ENCODE data around the gene CMKLR1.

- TF ChIP-seq CTCF (conservative IDR thresholded peaks at IDR 0.05; ENCODE audit: low read depth, low read length) (no peak), EZH2 (IDR thresholded peaks at IDR 0.05; ENCODE audit: borderline replicate concordance, low read depth, low read length, poor library complexity, severe bottlenecking) (no peak)
Measured at GRCh38 chr12:108382437-108382801, 43.3 kb upstream of the CMKLR1 start.

Data from A673 (cell line).